GM23248 (cell line): Measurements from ENCODE around the gene CDC73.

Source experiments
- EZH2 ChIP-seq: fragments of 200-600 bp; sonication (generic); IDR thresholded peaks from 2 replicates; pipeline ENCODE4 v1.6.1; 2018; ENCODE audit warnings: antibody characterized with exemption, mild to moderate bottlenecking; ENCODE audit not compliant: insufficient read depth, poor library complexity, severe bottlenecking
- EZH2phosphoT487 ChIP-seq: fragments of 200-600 bp; sonication (generic); IDR thresholded peaks from 2 replicates; pipeline ENCODE4 v1.6.1; 2018; ENCODE audit warnings: antibody characterized with exemption, moderate library complexity, mild to moderate bottlenecking, low read depth; ENCODE audit not compliant: insufficient read depth

DNA sequence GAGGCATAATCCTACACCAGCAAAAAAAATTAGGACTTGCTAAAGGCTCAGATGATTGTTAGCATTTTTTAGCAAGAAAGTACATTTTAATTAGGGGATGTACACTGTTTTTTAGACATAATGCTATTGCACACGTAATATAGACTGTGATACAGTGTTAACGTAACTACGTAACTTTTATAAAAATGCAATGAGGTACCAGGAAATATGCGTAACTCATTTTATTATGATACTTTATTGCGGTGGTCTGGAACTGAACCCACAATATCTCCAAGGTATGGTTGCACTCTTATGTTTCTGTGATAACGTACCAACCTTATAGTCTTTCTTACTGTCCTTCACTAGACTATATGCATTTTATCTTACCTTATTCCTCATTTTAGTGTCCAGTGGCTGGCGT lies 127.4 kb downstream of the CDC73 start:
- TF ChIP-seq EZH2 (no peak), EZH2phosphoT487 (no peak)
